SK-N-SH (cell line): ENCODE results near the gene BCAP31. TPM values are rescaled to one million over a fixed set of nuclear protein-coding genes. Genes with fewer than 3 reads are reported as not detected.

Experiments
- CTCF ChIA-PET: fragments of 300-600, 350-600 bp; formaldehyde crosslinking; extraction: SDS; loops from one replicate; lab custom pipeline; 2021; lab: Yijun Ruan, JAX
- POLR2A ChIA-PET: fragments of 350-600 bp; sonication (Branson Sonifier 250); formaldehyde crosslinking; extraction: SDS; loops from one replicate; lab custom pipeline; 2020; ENCODE audit warnings: antibody characterized with exemption, inconsistent platforms; lab: Yijun Ruan, JAX
- DNase-seq: peaks from one replicate; pipeline ENCODE4 v3.0.0; 2012
- H2AFZ ChIP-seq: fragments of 200-600 bp; sonication (generic); 2 replicates; pipeline ENCODE4 v1.8.1; 2016; ENCODE audit warnings: antibody characterized with exemption, mild to moderate bottlenecking, low read depth
- H3F3A ChIP-seq: fragments of 200-600 bp; sonication (generic); replicated peaks from 2 replicates; pipeline ENCODE3; 2016; ENCODE audit warnings: antibody characterized with exemption, mild to moderate bottlenecking; ENCODE audit not compliant: insufficient read depth
- H3K27ac ChIP-seq, 2 experiments: fragments of 200-500 bp in 1 of 2; fragments of 200-600 bp in 1 of 2; sonication (Bioruptor generic) in 1 of 2; sonication (generic), shearing (Covaris generic) in 1 of 2; 2 replicates each; pipeline versions ENCODE4 v1.5.1 to v1.6.1; 2014 to 2016; ENCODE audit warnings: low read depth in 2 of 2, inconsistent platforms in 1 of 2, low read length in 1 of 2, mild to moderate bottlenecking in 1 of 2, mixed read lengths in 1 of 2
- H3K27me3 ChIP-seq: fragments of 200-600 bp; sonication (generic), shearing (Covaris generic); 2 replicates; pipeline ENCODE4 v1.6.1; 2016; ENCODE audit warnings: mixed run types; ENCODE audit not compliant: insufficient read depth
- H3K36me3 ChIP-seq, 2 experiments: fragments of 200-500 bp in 1 of 2; fragments of 200-600 bp in 1 of 2; sonication (Bioruptor generic) in 1 of 2; sonication (generic) in 1 of 2; replicated peaks in 1 of 2; 2 replicates each; pipeline versions ENCODE3 to v1.5.1; 2014 to 2016; ENCODE audit warnings: low read length in 1 of 2, mild to moderate bottlenecking in 1 of 2; ENCODE audit not compliant: insufficient read depth in 2 of 2, control insufficient read depth in 1 of 2
- H3K4me1 ChIP-seq, 2 experiments: fragments of 200-500 bp in 1 of 2; fragments of 200-600 bp in 1 of 2; sonication (Bioruptor generic) in 1 of 2; sonication (generic), shearing (Covaris generic) in 1 of 2; 2 replicates each; pipeline versions ENCODE4 v1.5.1 to v1.6.1; 2014 to 2016; ENCODE audit warnings: low read depth in 1 of 2, low read length in 1 of 2, mixed run types in 1 of 2; ENCODE audit not compliant: insufficient read depth in 2 of 2, control insufficient read depth in 1 of 2
- H3K4me2 ChIP-seq: fragments of 200-600 bp; sonication (generic), shearing (Covaris generic); 2 replicates; pipeline ENCODE4 v1.6.1; 2017; ENCODE audit warnings: mixed run types
- H3K4me3 ChIP-seq, 2 experiments: fragments of 200-500 bp in 1 of 2; fragments of 200-600 bp in 1 of 2; sonication (Bioruptor generic) in 1 of 2; sonication (generic), shearing (Covaris generic) in 1 of 2; 2 replicates each; pipeline versions ENCODE4 v1.5.1 to v1.8.1; 2014 to 2016; ENCODE audit warnings: low read depth in 2 of 2, inconsistent platforms in 1 of 2, low read length in 1 of 2, mild to moderate bottlenecking in 1 of 2, mixed read lengths in 1 of 2, moderate library complexity in 1 of 2
- H3K79me2 ChIP-seq: fragments of 200-600 bp; sonication (generic); 2 replicates; pipeline ENCODE4 v1.8.1; 2017; ENCODE audit warnings: mild to moderate bottlenecking; ENCODE audit not compliant: insufficient read depth
- H3K9ac ChIP-seq: fragments of 200-600 bp; sonication (generic); 2 replicates; pipeline ENCODE4 v1.6.1; 2017; ENCODE audit warnings: mixed run types
- H3K9me2 ChIP-seq: fragments of 200-600 bp; sonication (generic); 2 replicates; pipeline ENCODE4 v1.6.1; 2017; ENCODE audit warnings: mixed run types
- H3K9me3 ChIP-seq: fragments of 200-600 bp; sonication (generic); 2 replicates; pipeline ENCODE4 v1.6.1; 2017; ENCODE audit warnings: mixed run types, mild to moderate bottlenecking, moderate library complexity
- H4K20me1 ChIP-seq: fragments of 200-600 bp; sonication (generic); 2 replicates; pipeline ENCODE4 v1.6.1; 2017; ENCODE audit warnings: mild to moderate bottlenecking, mixed run types; ENCODE audit not compliant: insufficient read depth
- ELF1 ChIP-seq: IDR thresholded peaks from 2 replicates; pipeline ENCODE4 v1.4.0; 2012
- GATA2 ChIP-seq: sonication (generic); formaldehyde crosslinking; IDR thresholded peaks from 2 replicates; pipeline ENCODE4 v1.5.0; 2020; ENCODE audit warnings: mild to moderate bottlenecking, missing genetic modification reagents
- NFIC ChIP-seq: IDR thresholded peaks from 2 replicates; pipeline ENCODE4 v1.4.0; 2012; ENCODE audit warnings: borderline replicate concordance
- RAD21 ChIP-seq: IDR thresholded peaks from 2 replicates; pipeline ENCODE4 v1.6.1; 2012; ENCODE audit warnings: mild to moderate bottlenecking, low read length
- RFX5 ChIP-seq: IDR thresholded peaks from 2 replicates; pipeline ENCODE4 v1.6.1; 2012; ENCODE audit warnings: mild to moderate bottlenecking, improper control_type of control experiment, low read length
- TCF12 ChIP-seq: IDR thresholded peaks from 2 replicates; pipeline ENCODE4 v1.4.0; 2012
- WGBS: methylation state at CpG from one replicate; pipeline ENCODE4 v1.1.6; 2017; ENCODE audit warnings: low lambda C conversion rate; 5-methylcytosine and 5-hydroxymethylcytosine counted together
- polyA plus RNA-seq, 3 experiments: library from polyadenylated mRNA; depleted of rRNA; stranded (reverse); fragments of >200 nt; gene quantifications; 2 replicates each; pipeline ENCODE4 v1.2.3, GENCODE V29; 2012
- TF ChIP-seq, protein P1 (sequence below): fragments of 200-600 bp; sonication (generic); IDR thresholded peaks from 2 replicates; pipeline ENCODE4 v1.6.1; 2017; ENCODE audit warnings: antibody characterized with exemption, mild to moderate bottlenecking, moderate library complexity
- TF ChIP-seq, protein P2 (sequence below): IDR thresholded peaks from 2 replicates; pipeline ENCODE4 v1.4.0; 2012; ENCODE audit warnings: low read depth
- TF ChIP-seq, protein P3 (sequence below): fragments of 150-350 bp; IDR thresholded peaks from 2 replicates; pipeline ENCODE4 v1.6.1; 2016; ENCODE audit warnings: mild to moderate bottlenecking, low read depth, low read length
- TF ChIP-seq, protein P4 (sequence below): IDR thresholded peaks from 2 replicates; pipeline ENCODE4 v1.4.0; 2012; ENCODE audit warnings: low read depth, borderline replicate concordance

The BCAP31 gene
- polyA plus RNA-seq, 1 of the 3 experiments (the other 2 are of a cell fraction) = 173 TPM

DNA sequence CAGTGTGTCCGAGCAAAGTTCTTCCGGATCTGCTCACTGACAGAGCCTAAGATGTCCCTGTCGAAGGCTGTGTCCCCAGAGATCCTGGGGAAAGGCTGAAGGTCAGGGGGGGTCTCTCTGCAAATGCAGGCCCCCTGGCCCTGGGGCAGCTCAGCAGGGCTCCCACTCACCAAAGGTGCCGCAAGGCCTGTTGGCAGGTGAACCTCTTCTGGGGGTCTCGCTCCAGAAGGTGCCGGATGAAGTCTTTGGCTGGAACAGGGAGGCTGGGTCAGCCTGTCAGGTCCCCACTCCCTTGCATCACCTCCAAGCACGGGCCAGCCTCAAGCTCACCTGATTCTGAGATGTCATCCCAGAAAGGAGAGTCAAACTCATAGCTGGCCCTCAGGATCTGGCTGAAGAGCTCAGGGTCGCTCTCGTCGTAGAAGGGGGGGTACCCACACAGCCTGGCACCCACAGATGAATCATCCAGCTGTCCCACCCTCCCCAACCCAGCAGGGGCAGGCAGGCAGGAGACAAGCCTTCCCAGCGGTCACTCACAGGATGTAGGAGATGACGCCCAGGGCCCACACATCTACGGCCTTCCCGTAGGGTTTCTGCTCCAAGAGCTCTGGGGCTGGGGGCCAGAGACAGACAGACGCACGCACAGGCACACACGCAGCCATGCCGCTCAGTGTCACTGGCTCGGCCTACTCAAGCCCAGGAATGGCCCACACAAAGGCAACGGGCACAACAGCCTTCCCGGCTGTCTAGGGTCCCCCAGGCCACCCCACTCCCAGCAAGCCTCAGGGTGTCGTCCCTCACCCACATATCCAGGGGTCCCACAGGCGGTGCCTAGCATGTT is 53.2 kb downstream of the BCAP31 start:
- TF ChIP-seq RAD21 (no peak), ELF1 (no peak), NFIC (no peak), GATA2 (CRISPR knock-in tag) (no peak), TCF12 (no peak), RFX5 (no peak)
- TF ChIP-seq, protein P1, sequence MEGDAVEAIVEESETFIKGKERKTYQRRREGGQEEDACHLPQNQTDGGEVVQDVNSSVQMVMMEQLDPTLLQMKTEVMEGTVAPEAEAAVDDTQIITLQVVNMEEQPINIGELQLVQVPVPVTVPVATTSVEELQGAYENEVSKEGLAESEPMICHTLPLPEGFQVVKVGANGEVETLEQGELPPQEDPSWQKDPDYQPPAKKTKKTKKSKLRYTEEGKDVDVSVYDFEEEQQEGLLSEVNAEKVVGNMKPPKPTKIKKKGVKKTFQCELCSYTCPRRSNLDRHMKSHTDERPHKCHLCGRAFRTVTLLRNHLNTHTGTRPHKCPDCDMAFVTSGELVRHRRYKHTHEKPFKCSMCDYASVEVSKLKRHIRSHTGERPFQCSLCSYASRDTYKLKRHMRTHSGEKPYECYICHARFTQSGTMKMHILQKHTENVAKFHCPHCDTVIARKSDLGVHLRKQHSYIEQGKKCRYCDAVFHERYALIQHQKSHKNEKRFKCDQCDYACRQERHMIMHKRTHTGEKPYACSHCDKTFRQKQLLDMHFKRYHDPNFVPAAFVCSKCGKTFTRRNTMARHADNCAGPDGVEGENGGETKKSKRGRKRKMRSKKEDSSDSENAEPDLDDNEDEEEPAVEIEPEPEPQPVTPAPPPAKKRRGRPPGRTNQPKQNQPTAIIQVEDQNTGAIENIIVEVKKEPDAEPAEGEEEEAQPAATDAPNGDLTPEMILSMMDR = no peak
- TF ChIP-seq, protein P2, sequence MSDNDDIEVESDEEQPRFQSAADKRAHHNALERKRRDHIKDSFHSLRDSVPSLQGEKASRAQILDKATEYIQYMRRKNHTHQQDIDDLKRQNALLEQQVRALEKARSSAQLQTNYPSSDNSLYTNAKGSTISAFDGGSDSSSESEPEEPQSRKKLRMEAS = no peak
- TF ChIP-seq, protein P3, sequence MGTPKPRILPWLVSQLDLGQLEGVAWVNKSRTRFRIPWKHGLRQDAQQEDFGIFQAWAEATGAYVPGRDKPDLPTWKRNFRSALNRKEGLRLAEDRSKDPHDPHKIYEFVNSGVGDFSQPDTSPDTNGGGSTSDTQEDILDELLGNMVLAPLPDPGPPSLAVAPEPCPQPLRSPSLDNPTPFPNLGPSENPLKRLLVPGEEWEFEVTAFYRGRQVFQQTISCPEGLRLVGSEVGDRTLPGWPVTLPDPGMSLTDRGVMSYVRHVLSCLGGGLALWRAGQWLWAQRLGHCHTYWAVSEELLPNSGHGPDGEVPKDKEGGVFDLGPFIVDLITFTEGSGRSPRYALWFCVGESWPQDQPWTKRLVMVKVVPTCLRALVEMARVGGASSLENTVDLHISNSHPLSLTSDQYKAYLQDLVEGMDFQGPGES = no peak
- TF ChIP-seq, protein P4, sequence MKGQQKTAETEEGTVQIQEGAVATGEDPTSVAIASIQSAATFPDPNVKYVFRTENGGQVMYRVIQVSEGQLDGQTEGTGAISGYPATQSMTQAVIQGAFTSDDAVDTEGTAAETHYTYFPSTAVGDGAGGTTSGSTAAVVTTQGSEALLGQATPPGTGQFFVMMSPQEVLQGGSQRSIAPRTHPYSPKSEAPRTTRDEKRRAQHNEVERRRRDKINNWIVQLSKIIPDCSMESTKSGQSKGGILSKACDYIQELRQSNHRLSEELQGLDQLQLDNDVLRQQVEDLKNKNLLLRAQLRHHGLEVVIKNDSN = no peak

More for the DNA sequence above, 53.2 kb downstream of the BCAP31 start:
- Histone ChIP-seq H3F3A (no peaks in the 10 kb centered on the region), H3K4me1 (peaks cover 0 to 3% of the 10 kb centered on the region in 2 experiments; a peak in 1 of 4 replicates), H4K20me1 (no peaks in the 10 kb centered on the region), H3K4me3 (no peak overlapping the region), H3K9ac (no peak overlapping the region), H3K27me3 (peaks cover 6% of the 10 kb centered on the region; the same call in 1 of the 2 replicates), H3K36me3 (no peaks in the 10 kb centered on the region), H3K9me2 (no peaks in the 10 kb centered on the region), H3K4me2 (no peak overlapping the region), H2AFZ (no peak overlapping the region), H3K9me3 (no peaks in the 10 kb centered on the region), H3K27ac (no peak overlapping the region), H3K79me2 (no peaks in the 10 kb centered on the region)
- DNase-seq = no peak
- ChIA-PET POLR2A (interaction anchor here (1.0 kb wide), 1 partner anchor 45 kb away, joined by 3 read pairs; no protein-coding TSS in a partner anchor), CTCF (interaction anchor here (0.6 to 10.5 kb wide), 10 partner anchors 10 to 163 kb away, joined by 3 to 128 read pairs (median 3); partner anchors contain the start of gene DUSP9)
- WGBS = 53% methylated on average over 3 of the region's 23 CpGs
